H1 (cell line): ENCODE measurements around the gene BLOC1S1. TPM values are rescaled to one million over a fixed set of nuclear protein-coding genes. Genes with fewer than 3 reads are reported as not detected.

Experiments used
- CTCF ChIA-PET: fragments of 300-600 bp; sonication (Branson Sonifier 250); formaldehyde crosslinking; loops from one replicate; lab custom pipeline; 2021; ENCODE audit not compliant: partially characterized antibody; lab: Charles Lee
- POLR2A ChIA-PET: fragments of 300-600 bp; sonication (Branson Sonifier 250); formaldehyde crosslinking; loops from one replicate; lab custom pipeline; 2021; ENCODE audit warnings: inconsistent platforms; ENCODE audit not compliant: partially characterized antibody; lab: Charles Lee
- DNase-seq, 2 experiments: peaks; one replicate each; pipeline versions ENCODE4 v3.0.0 to v3.0.0-alpha.2; 2010 to 2022; ENCODE audit warnings: low spot score in 2 of 2, low read depth in 1 of 2, mixed read lengths in 1 of 2
- FAIRE-seq: peaks from 2 replicates; lab custom pipeline; 2011; peaks lifted over from hg19 to GRCh38; lab: Jason Lieb, UNC
- H2AFZ ChIP-seq: 2 replicates; pipeline ENCODE4 v1.8.1; 2012; ENCODE audit warnings: low read length, inconsistent platforms
- H2AK5ac ChIP-seq: 2 replicates; pipeline ENCODE4 v1.6.1; 2013; ENCODE audit warnings: low read depth, low read length
- H2BK120ac ChIP-seq: replicated peaks from 2 replicates; pipeline ENCODE3; 2013; ENCODE audit warnings: low read depth, low read length, inconsistent platforms
- H2BK12ac ChIP-seq: 2 replicates; pipeline ENCODE4 v1.6.1; 2013; ENCODE audit warnings: low read depth, low read length
- H2BK15ac ChIP-seq: 2 replicates; pipeline ENCODE4 v1.6.1; 2013; ENCODE audit warnings: low read length
- H2BK20ac ChIP-seq: 2 replicates; pipeline ENCODE4 v1.6.1; 2013; ENCODE audit warnings: low read length
- H2BK5ac ChIP-seq: 2 replicates; pipeline ENCODE4 v1.6.1; 2013; ENCODE audit warnings: low read depth, low read length
- H3K14ac ChIP-seq: 2 replicates; pipeline ENCODE4 v1.6.1; 2013; ENCODE audit warnings: inconsistent platforms; ENCODE audit not compliant: insufficient read length
- H3K18ac ChIP-seq: 2 replicates; pipeline ENCODE4 v1.6.1; 2013; ENCODE audit warnings: low read length; ENCODE audit errors: extremely low read depth
- H3K23ac ChIP-seq: 2 replicates; pipeline ENCODE4 v1.6.1; 2013; ENCODE audit warnings: inconsistent platforms; ENCODE audit not compliant: insufficient read length
- H3K23me2 ChIP-seq: 2 replicates; pipeline ENCODE4 v1.6.1; 2013; ENCODE audit warnings: low read depth, low read length
- H3K27ac ChIP-seq: 2 replicates; pipeline ENCODE4 v1.6.1; 2011; ENCODE audit warnings: low read depth, low read length, inconsistent platforms
- H3K27me3 ChIP-seq, 4 experiments: replicated peaks in 1 of 4; 1 replicate in 1 of 4; 2 replicates in 3 of 4; pipeline versions ENCODE4 v1.6.1 to v1.8.1; 2011 to 2013; ENCODE audit warnings: low read length in 3 of 4, mild to moderate bottlenecking in 3 of 4, inconsistent platforms in 2 of 4, mixed read lengths in 2 of 4, moderate library complexity in 1 of 4; ENCODE audit not compliant: control insufficient read depth in 3 of 4, insufficient read depth in 3 of 4; ENCODE audit errors: extremely low read depth in 1 of 4
- H3K36me3 ChIP-seq, 4 experiments: 2 replicates each; pipeline versions ENCODE4 v1.6.1 to v1.8.1; 2011 to 2013; ENCODE audit warnings: mild to moderate bottlenecking in 4 of 4, low read length in 3 of 4, moderate library complexity in 2 of 4, control low read depth in 1 of 4, inconsistent platforms in 1 of 4; ENCODE audit not compliant: insufficient read depth in 4 of 4, control insufficient read depth in 2 of 4
- H3K4ac ChIP-seq: replicated peaks from 2 replicates; pipeline ENCODE3; 2013; ENCODE audit warnings: low read length, low read depth, mixed read lengths, inconsistent platforms; ENCODE audit not compliant: insufficient read length
- H3K4me1 ChIP-seq, 4 experiments: replicated peaks in 1 of 4; 1 replicate in 1 of 4; 2 replicates in 3 of 4; pipeline versions ENCODE4 v1.6.1 to v1.8.1; 2011 to 2013; ENCODE audit warnings: low read length in 3 of 4, inconsistent platforms in 2 of 4, mixed read lengths in 1 of 4; ENCODE audit not compliant: insufficient read depth in 4 of 4, control insufficient read depth in 3 of 4
- H3K4me2 ChIP-seq, 2 experiments: 2 replicates each; pipeline versions ENCODE4 v1.6.1 to v1.8.1; 2011 to 2013; ENCODE audit warnings: low read depth in 2 of 2, low read length in 2 of 2, control low read depth in 1 of 2, inconsistent platforms in 1 of 2, mild to moderate bottlenecking in 1 of 2; ENCODE audit not compliant: insufficient read depth in 1 of 2
- H3K4me3 ChIP-seq, 4 experiments: fragments of 200-600, 300-600 bp in 1 of 4; sonication (generic), shearing (Covaris generic), sonication (Bioruptor Twin) in 1 of 4; 2 replicates each; pipeline versions ENCODE4 v1.5.1 to v1.8.1; 2011 to 2016; ENCODE audit warnings: low read length in 4 of 4, low read depth in 3 of 4, control low read depth in 2 of 4, inconsistent platforms in 2 of 4, mild to moderate bottlenecking in 2 of 4, mixed read lengths in 1 of 4, moderate library complexity in 1 of 4; ENCODE audit not compliant: insufficient read depth in 2 of 4; ENCODE audit errors: extremely low read depth in 1 of 4
- H3K56ac ChIP-seq: replicated peaks from 2 replicates; pipeline ENCODE3; 2013; ENCODE audit warnings: low read depth, mild to moderate bottlenecking, mixed read lengths, low read length, inconsistent platforms; ENCODE audit not compliant: insufficient read length
- H3K79me1 ChIP-seq: 2 replicates; pipeline ENCODE4 v1.6.1; 2013; ENCODE audit warnings: low read depth, low read length, control low read depth
- H3K79me2 ChIP-seq, 2 experiments: 2 replicates each; pipeline versions ENCODE4 v1.6.1 to v1.8.1; 2012 to 2013; ENCODE audit warnings: low read length in 2 of 2, mild to moderate bottlenecking in 2 of 2, inconsistent platforms in 1 of 2; ENCODE audit not compliant: insufficient read depth in 2 of 2, control insufficient read depth in 1 of 2
- H3K9ac ChIP-seq, 4 experiments: replicated peaks in 1 of 4; 1 replicate in 1 of 4; 2 replicates in 3 of 4; pipeline versions ENCODE4 v1.6.1 to v1.8.1; 2011 to 2013; ENCODE audit warnings: low read depth in 3 of 4, low read length in 3 of 4, control low read depth in 2 of 4, mild to moderate bottlenecking in 2 of 4, moderate library complexity in 2 of 4, inconsistent platforms in 1 of 4; ENCODE audit errors: extremely low read depth in 1 of 4
- H3K9me3 ChIP-seq, 2 experiments: 2 replicates each; pipeline versions ENCODE4 v1.6.1 to v1.8.1; 2012 to 2013; ENCODE audit warnings: mild to moderate bottlenecking in 2 of 2, moderate library complexity in 2 of 2, control low read depth in 1 of 2, inconsistent platforms in 1 of 2, low read depth in 1 of 2, low read length in 1 of 2, mixed read lengths in 1 of 2; ENCODE audit not compliant: insufficient read depth in 2 of 2
- H4K20me1 ChIP-seq, 2 experiments: replicated peaks in 1 of 2; 2 replicates each; pipeline versions ENCODE3 to v1.8.1; 2011 to 2013; ENCODE audit warnings: inconsistent platforms in 2 of 2, low read length in 2 of 2, mild to moderate bottlenecking in 1 of 2; ENCODE audit not compliant: insufficient read depth in 2 of 2, control insufficient read depth in 1 of 2
- H4K5ac ChIP-seq: 2 replicates; pipeline ENCODE4 v1.6.1; 2013; ENCODE audit warnings: low read length, low read depth, mixed read lengths, inconsistent platforms; ENCODE audit not compliant: insufficient read length
- H4K8ac ChIP-seq: 2 replicates; pipeline ENCODE4 v1.8.0; 2013; ENCODE audit warnings: mild to moderate bottlenecking, moderate library complexity, low read length, inconsistent platforms; ENCODE audit not compliant: insufficient read depth; ENCODE audit errors: extremely low read depth
- H4K91ac ChIP-seq: replicated peaks from 2 replicates; pipeline ENCODE3; 2013; ENCODE audit warnings: low read length, mixed read lengths, inconsistent platforms; ENCODE audit not compliant: insufficient read length
- EGR1 ChIP-seq: IDR thresholded peaks from 2 replicates; pipeline ENCODE4 v1.6.1; 2011; ENCODE audit warnings: low read depth, low read length, borderline replicate concordance
- EZH2 ChIP-seq: fragments of 200-600 bp; sonication (generic); IDR thresholded peaks from 2 replicates; pipeline ENCODE4 v1.7.1; 2012; ENCODE audit warnings: low read depth, mild to moderate bottlenecking, moderate library complexity, low read length, inconsistent platforms; ENCODE audit not compliant: severe bottlenecking
- GABPA ChIP-seq: IDR thresholded peaks from 2 replicates; pipeline ENCODE4 v1.6.1; 2011; ENCODE audit warnings: mild to moderate bottlenecking, low read length, moderate library complexity, borderline replicate concordance; ENCODE audit not compliant: insufficient read depth
- GTF2F1 ChIP-seq: IDR thresholded peaks from 2 replicates; pipeline ENCODE4 v1.6.1; 2012; ENCODE audit warnings: low read depth, low read length, improper control_type of control experiment, borderline replicate concordance
- HDAC2 ChIP-seq, 2 experiments: fragments of 300-600 bp in 1 of 2; sonication (generic) in 1 of 2; IDR thresholded peaks; 2 replicates each; pipeline ENCODE4 v1.6.1; 2011 to 2012; ENCODE audit warnings: low read depth in 2 of 2, low read length in 2 of 2, mild to moderate bottlenecking in 2 of 2, moderate library complexity in 2 of 2, borderline replicate concordance in 1 of 2, inconsistent platforms in 1 of 2
- RBBP5 ChIP-seq: IDR thresholded peaks from 2 replicates; pipeline ENCODE4 v1.7.1; 2012; ENCODE audit warnings: low read depth, mild to moderate bottlenecking, inconsistent platforms, low read length, moderate library complexity, borderline replicate concordance
- SP2 ChIP-seq: IDR thresholded peaks from 2 replicates; pipeline ENCODE4 v1.6.1; 2012; ENCODE audit warnings: mild to moderate bottlenecking, low read length, inconsistent platforms
- TEAD4 ChIP-seq: IDR thresholded peaks from 2 replicates; pipeline ENCODE4 v1.6.1; 2012; ENCODE audit warnings: low read depth, low read length, inconsistent platforms, mixed read lengths
- WGBS, 2 experiments: shearing (Covaris generic) in 1 of 2; methylation state at CpG; one replicate each; pipeline versions ENCODE4 v1.1.6 to v1.1.7; 2013 to 2015; ENCODE audit warnings: low lambda C conversion rate in 2 of 2, mixed read lengths in 2 of 2, inconsistent platforms in 1 of 2, low coverage in 1 of 2, missing lambda C conversion rate in 1 of 2; ENCODE audit not compliant: insufficient replicate concordance in 2 of 2, insufficient coverage in 1 of 2, insufficient read length in 1 of 2; ENCODE audit errors: extremely low coverage in 1 of 2, missing lambda C conversion rate in 1 of 2; 5-methylcytosine and 5-hydroxymethylcytosine counted together
- polyA plus RNA-seq, 7 experiments: library from polyadenylated mRNA; depleted of rRNA in 3 of 7; stranded (reverse) in 5 of 7; unstranded in 2 of 7; fragments of >200 nt in 5 of 7; fragments of 200-250 nt in 2 of 7; gene quantifications; 1 replicate in 5 of 7; 2 replicates in 1 of 7; 4 replicates in 1 of 7; pipeline versions ENCODE4 v1.2.1 to v1.2.3, GENCODE V29; 2011 to 2013; ENCODE audit warnings: missing spikeins in 2 of 7, mixed read lengths in 2 of 7
- total RNA-seq: library from RNA; stranded (reverse); fragmentation: NEBNext Ultra II Directional; extraction: Animal tissue kit (Norgen Biotek cat#: 25700); gene quantifications from 2 replicates; pipeline ENCODE4 v1.2.1, GENCODE V29; 2021
- TF ChIP-seq, protein P1 (sequence below): IDR thresholded peaks from 2 replicates; pipeline ENCODE4 v1.6.1; 2012; ENCODE audit warnings: inconsistent platforms

BLOC1S1 gene
- total and polyA plus RNA-seq, 2 of the 8 experiments (the other 6 are each of a cell fraction or from before 2014, with no cell fraction given), result 91.1 to 185 TPM

DNA sequence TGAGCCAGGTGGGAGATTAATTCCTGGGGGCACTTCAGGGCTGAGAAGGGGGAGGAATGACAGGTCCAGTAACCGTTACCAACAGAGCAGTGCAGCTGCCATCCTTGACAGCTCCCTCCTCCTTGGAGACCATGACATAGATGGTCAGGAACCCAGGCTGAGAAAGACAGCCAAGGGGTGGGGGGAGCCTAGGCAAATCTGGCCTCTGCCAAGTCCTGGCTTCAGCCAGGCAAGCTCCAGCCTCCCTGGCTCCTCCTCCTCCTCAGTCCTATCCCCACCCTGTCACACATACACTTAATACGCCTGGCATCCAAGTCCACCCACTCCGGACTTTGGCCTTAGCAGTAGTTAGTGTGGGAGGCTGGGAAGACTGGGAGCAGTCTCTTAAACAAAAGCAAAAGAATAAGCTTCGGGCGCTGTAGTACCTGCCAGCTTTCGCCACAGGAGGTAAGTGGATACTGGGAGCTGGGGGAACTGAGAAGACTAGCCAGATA is 4.3 kb downstream of the BLOC1S1 start, which contains the start of gene RDH5:
Gene RDH5, plus strand, starts transcription at position 323 of the 494 bp plus-strand sequence. CDS start 792 bp downstream, outside the sequence.
- Histone ChIP-seq H3K23me2 (peaks cover 12% of the 10 kb centered on the region), H2AFZ (no peak within 1 kb of the TSS), H3K27me3 (no peaks in the 10 kb centered on the region), H3K9me3 (no peaks in the 10 kb centered on the region), H3K79me1 (peaks cover 5% of the 10 kb centered on the region), H3K4me1 (peaks cover 9 to 27% (median 19%) of the 10 kb centered on the region in 4 experiments), H2BK12ac (peak within 1 kb of the TSS; percentile 46; the same call in 1 of the 2 replicates), H4K20me1 (peaks cover 4 to 5% of the 10 kb centered on the region in 2 experiments), H3K4me3 (no peak within 1 kb of the TSS), H3K36me3 (peaks cover 3 to 11% (median 6%) of the 10 kb centered on the region in 4 experiments; a peak in 4 of 8 replicates), H3K4ac (no peak within 1 kb of the TSS), H3K27ac (no peak within 1 kb of the TSS), H3K18ac (no peak within 1 kb of the TSS), H2BK15ac (no peak within 1 kb of the TSS), H2AK5ac (0 out of 2 replicates have a peak within 1 kb of the TSS, but pooled peaks have one; percentile 19), H2BK120ac (no peak within 1 kb of the TSS), H4K5ac (no peak within 1 kb of the TSS), H2BK20ac (no peak within 1 kb of the TSS; the same call in 1 of the 2 replicates), H4K91ac (no peak within 1 kb of the TSS), H3K79me2 (peaks cover 0 to 9% of the 10 kb centered on the region in 2 experiments; a peak in 1 of 4 replicates), H3K4me2 (no peak within 1 kb of the TSS; a peak in 1 of 4 replicates), H2BK5ac (no peak within 1 kb of the TSS), H3K23ac (no peak within 1 kb of the TSS), H3K14ac (no peak within 1 kb of the TSS), H3K9ac (no peak within 1 kb of the TSS), H4K8ac (0 out of 2 replicates have a peak within 1 kb of the TSS, but pooled peaks have one; percentile 7), H3K56ac (no peak within 1 kb of the TSS)
- DNase-seq, result no peak
- no peak for FAIRE-seq
- ChIA-PET POLR2A (interaction anchor here (0.8 to 8.3 kb wide), 4 partner anchors 8 to 27 kb away, joined by 3 to 103 read pairs (median 5); partner anchors contain the start of genes CD63 and ITGA7), CTCF (interaction anchor here (0.5 to 11.1 kb wide), 18 partner anchors 8 to 101 kb away, joined by 3 to 229 read pairs (median 4); partner anchors contain the start of genes CD63 and ITGA7)
- TF ChIP-seq EGR1 (no peak), EZH2 (no peak), GABPA (no peak), TEAD4 (no peak), HDAC2 (IDR thresholded peaks at IDR 0.05; ENCODE audit: borderline replicate concordance in 1 of 2, low read depth in 2 of 2, low read length in 2 of 2) (no peak), RBBP5 (no peak), GTF2F1 (no peak), SP2 (no peak)
- TF ChIP-seq, protein P1, sequence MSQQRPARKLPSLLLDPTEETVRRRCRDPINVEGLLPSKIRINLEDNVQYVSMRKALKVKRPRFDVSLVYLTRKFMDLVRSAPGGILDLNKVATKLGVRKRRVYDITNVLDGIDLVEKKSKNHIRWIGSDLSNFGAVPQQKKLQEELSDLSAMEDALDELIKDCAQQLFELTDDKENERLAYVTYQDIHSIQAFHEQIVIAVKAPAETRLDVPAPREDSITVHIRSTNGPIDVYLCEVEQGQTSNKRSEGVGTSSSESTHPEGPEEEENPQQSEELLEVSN, result no peak
- 96% methylated on average over 6 of the region's 6 CpGs; no CpG with 5 or more reads in 1 of the 2 experiments for WGBS, 2 experiments
